ENCODE data around the gene FGD2. TPM values are rescaled to one million over a fixed set of nuclear protein-coding genes. Genes with fewer than 3 reads are reported as not detected.

The FGD2 gene
- total and polyA plus RNA-seq, 2 experiments from 2014 or later = 0.13 to 0.14 TPM

GRCh38 chr6:37077191-37077904 is 71.9 kb downstream of the FGD2 start (continued):
- TF ChIP-seq, protein P1, sequence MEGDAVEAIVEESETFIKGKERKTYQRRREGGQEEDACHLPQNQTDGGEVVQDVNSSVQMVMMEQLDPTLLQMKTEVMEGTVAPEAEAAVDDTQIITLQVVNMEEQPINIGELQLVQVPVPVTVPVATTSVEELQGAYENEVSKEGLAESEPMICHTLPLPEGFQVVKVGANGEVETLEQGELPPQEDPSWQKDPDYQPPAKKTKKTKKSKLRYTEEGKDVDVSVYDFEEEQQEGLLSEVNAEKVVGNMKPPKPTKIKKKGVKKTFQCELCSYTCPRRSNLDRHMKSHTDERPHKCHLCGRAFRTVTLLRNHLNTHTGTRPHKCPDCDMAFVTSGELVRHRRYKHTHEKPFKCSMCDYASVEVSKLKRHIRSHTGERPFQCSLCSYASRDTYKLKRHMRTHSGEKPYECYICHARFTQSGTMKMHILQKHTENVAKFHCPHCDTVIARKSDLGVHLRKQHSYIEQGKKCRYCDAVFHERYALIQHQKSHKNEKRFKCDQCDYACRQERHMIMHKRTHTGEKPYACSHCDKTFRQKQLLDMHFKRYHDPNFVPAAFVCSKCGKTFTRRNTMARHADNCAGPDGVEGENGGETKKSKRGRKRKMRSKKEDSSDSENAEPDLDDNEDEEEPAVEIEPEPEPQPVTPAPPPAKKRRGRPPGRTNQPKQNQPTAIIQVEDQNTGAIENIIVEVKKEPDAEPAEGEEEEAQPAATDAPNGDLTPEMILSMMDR (conservative IDR thresholded peaks at IDR 0.05; ENCODE audit: low read depth in 2 of 2) = no peak
- TF ChIP-seq POLR2AphosphoS5 (IDR thresholded peaks at IDR 0.05; ENCODE audit: low read depth) (no peak), ETS1 (IDR thresholded peaks at IDR 0.05) (no peak), JUNB (IDR thresholded peaks at IDR 0.05; ENCODE audit: unreplicated experiment) (no peak), ZNF331 (CRISPR knock-in tag; IDR thresholded peaks at IDR 0.05; ENCODE audit: low read depth) (no peak), EZH2phosphoT487 (IDR thresholded peaks at IDR 0.05; ENCODE audit: unreplicated experiment) (no peak), STAT1 (IDR thresholded peaks at IDR 0.05; ENCODE audit: unreplicated experiment) (no peak)

- no peaks in the 10 kb centered on the region; the same call in 1 of the 2 replicates for H3K36me3 ChIP-seq (ENCODE audit: insufficient read depth)
- no peaks in the 10 kb centered on the region for H4K20me1 ChIP-seq (replicated peaks; ENCODE audit: insufficient read depth)
- H3K36me3 Mint-ChIP-seq (ENCODE audit: low read depth) = peaks cover 6% of the 10 kb centered on the region; the same call in 1 of the 3 replicates
- H2AFZ ChIP-seq = peak overlapping the region; percentile 49
- peaks cover 6% of the 10 kb centered on the region; the same call in 1 of the 2 replicates for H3F3A ChIP-seq (replicated peaks; ENCODE audit: low read depth)
- no peak overlapping the region for H3K27ac Mint-ChIP-seq
- peaks cover 18% of the 10 kb centered on the region for H3K4me1 Mint-ChIP-seq
- H3K9me3 Mint-ChIP-seq = peaks cover 6% of the 10 kb centered on the region; the same call in 2 of the 3 replicates
- H3K27me3 Mint-ChIP-seq (ENCODE audit: insufficient read depth, low read depth, poor library complexity) = peaks cover 14% of the 10 kb centered on the region
- TF ChIP-seq, protein P2, sequence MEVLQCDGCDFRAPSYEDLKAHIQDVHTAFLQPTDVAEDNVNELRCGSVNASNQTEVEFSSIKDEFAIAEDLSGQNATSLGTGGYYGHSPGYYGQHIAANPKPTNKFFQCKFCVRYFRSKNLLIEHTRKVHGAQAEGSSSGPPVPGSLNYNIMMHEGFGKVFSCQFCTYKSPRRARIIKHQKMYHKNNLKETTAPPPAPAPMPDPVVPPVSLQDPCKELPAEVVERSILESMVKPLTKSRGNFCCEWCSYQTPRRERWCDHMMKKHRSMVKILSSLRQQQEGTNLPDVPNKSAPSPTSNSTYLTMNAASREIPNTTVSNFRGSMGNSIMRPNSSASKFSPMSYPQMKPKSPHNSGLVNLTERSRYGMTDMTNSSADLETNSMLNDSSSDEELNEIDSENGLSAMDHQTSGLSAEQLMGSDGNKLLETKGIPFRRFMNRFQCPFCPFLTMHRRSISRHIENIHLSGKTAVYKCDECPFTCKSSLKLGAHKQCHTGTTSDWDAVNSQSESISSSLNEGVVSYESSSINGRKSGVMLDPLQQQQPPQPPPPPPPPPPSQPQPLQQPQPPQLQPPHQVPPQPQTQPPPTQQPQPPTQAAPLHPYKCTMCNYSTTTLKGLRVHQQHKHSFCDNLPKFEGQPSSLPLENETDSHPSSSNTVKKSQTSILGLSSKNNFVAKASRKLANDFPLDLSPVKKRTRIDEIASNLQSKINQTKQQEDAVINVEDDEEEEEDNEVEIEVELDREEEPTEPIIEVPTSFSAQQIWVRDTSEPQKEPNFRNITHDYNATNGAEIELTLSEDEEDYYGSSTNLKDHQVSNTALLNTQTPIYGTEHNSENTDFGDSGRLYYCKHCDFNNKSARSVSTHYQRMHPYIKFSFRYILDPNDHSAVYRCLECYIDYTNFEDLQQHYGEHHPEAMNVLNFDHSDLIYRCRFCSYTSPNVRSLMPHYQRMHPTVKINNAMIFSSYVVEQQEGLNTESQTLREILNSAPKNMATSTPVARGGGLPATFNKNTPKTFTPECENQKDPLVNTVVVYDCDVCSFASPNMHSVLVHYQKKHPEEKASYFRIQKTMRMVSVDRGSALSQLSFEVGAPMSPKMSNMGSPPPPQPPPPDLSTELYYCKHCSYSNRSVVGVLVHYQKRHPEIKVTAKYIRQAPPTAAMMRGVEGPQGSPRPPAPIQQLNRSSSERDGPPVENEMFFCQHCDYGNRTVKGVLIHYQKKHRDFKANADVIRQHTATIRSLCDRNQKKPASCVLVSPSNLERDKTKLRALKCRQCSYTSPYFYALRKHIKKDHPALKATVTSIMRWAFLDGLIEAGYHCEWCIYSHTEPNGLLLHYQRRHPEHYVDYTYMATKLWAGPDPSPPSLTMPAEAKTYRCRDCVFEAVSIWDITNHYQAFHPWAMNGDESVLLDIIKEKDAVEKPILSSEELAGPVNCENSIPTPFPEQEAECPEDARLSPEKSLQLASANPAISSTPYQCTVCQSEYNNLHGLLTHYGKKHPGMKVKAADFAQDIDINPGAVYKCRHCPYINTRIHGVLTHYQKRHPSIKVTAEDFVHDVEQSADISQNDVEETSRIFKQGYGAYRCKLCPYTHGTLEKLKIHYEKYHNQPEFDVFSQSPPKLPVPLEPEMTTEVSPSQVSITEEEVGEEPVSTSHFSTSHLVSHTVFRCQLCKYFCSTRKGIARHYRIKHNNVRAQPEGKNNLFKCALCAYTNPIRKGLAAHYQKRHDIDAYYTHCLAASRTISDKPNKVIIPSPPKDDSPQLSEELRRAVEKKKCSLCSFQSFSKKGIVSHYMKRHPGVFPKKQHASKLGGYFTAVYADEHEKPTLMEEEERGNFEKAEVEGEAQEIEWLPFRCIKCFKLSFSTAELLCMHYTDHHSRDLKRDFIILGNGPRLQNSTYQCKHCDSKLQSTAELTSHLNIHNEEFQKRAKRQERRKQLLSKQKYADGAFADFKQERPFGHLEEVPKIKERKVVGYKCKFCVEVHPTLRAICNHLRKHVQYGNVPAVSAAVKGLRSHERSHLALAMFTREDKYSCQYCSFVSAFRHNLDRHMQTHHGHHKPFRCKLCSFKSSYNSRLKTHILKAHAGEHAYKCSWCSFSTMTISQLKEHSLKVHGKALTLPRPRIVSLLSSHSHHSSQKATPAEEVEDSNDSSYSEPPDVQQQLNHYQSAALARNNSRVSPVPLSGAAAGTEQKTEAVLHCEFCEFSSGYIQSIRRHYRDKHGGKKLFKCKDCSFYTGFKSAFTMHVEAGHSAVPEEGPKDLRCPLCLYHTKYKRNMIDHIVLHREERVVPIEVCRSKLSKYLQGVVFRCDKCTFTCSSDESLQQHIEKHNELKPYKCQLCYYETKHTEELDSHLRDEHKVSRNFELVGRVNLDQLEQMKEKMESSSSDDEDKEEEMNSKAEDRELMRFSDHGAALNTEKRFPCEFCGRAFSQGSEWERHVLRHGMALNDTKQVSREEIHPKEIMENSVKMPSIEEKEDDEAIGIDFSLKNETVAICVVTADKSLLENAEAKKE (CRISPR knock-in tag; IDR thresholded peaks at IDR 0.05) = peak; percentile 86
- TF ChIP-seq, protein P1 (conservative IDR thresholded peaks at IDR 0.05; ENCODE audit: low read depth in 2 of 2) = no peak
- peaks cover 8% of the 10 kb centered on the region for H3K4me1 ChIP-seq (ENCODE audit: insufficient read depth)
- H3K4me3 ChIP-seq = no peak overlapping the region
- H3K79me2 ChIP-seq (replicated peaks; ENCODE audit: insufficient read depth) = no peaks in the 10 kb centered on the region
- peak overlapping the region; percentile 54 for H3K4me2 ChIP-seq
- peak overlapping the region; percentile 43; the same call in 1 of the 2 replicates for H3K27ac ChIP-seq (ENCODE audit: low read depth)
- no peak overlapping the region for H3K4me3 Mint-ChIP-seq
- DNase-seq (ENCODE audit: low spot score) (peak; percentile 87), ATAC-seq (peak; percentile 96)
- H3K27me3 ChIP-seq (ENCODE audit: insufficient read depth) = no peaks in the 10 kb centered on the region
- H3K9me2 ChIP-seq (ENCODE audit: insufficient read depth) = no peaks in the 10 kb centered on the region
Measured at GRCh38 chr6:37077905-37078296, 72.4 kb downstream of the FGD2 start.
